ENCODE measurements around the gene LRRC59.
"Not testable (repeated sequence)": the region's sequence is repeated elsewhere in the genome, so short reads cannot be mapped to it uniquely, and the experiment has no call there.

The LRRC59 gene

DNA sequence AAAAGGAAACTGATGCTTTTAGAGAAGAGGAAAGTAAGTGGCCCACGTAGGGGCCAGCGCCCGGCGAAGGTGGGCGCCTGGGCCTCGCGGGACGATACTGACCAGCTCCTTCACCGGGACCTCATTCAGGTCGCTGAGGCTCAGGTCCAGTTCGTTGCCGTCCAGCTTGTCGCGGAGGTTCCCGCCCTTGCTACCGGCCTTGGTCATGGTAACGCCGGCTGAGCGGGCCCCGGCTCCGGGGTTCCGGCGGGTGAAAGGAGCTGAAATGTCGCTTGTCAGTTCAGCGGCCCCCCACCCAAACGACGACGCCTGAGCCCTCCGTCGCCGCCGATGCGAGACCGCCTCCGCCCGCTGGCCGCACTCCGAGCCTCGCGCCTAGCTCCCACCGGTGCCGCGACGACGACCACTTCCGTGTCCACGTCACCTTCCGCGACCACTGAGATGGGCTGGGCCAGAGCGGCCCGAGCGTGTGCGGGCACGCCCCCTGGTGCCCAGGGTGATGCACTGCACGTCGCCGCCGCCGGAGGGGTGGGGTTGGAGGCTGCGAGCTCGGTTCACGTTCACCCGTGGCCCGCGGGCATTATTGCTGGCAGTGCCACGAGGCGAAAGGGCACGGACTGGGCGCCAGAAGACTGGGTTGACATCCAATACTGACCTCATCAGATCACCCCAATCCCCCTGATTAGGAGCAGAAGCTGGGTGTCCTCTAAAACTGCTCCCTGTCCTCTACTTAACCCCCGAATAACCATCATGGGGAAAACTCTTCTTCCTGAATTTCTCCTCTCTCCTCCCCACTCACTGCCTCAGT lies at the start of gene LRRC59:
LRRC59 (minus strand) TSS at position 413 of the 808 bp plus-strand sequence; CDS start at position 207, 206 bp downstream.
- ATAC-seq, result peak; percentile 97 to 98

DNA sequence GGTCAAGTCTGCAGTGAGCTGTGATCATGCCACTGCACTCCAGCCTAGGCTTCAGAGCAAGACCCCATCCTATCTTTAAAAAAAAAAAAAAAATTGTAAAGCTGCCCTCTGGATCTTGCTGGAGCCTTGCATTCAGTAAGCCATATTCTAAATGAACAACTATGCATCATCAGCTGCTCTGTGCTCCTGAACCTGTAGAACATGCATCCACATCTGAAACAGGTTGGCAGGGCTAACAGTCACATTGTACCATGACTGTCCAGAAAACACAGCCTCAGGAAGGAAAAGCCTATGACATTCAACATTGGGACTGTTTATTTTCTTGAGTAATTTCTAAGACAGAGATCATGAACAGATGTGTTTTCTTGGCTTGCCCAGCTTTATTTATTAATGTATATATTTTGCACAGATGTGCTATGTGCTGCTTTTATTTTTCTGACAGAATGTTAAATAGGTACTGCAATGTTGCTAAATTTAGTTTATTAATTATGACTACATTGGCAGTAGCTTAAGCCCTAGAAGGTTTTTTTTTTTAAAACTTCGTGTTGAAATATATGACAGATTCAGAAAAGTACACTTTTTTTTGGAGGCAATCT lies 48.5 kb upstream of the LRRC59 start:
- no peak for ATAC-seq

DNA sequence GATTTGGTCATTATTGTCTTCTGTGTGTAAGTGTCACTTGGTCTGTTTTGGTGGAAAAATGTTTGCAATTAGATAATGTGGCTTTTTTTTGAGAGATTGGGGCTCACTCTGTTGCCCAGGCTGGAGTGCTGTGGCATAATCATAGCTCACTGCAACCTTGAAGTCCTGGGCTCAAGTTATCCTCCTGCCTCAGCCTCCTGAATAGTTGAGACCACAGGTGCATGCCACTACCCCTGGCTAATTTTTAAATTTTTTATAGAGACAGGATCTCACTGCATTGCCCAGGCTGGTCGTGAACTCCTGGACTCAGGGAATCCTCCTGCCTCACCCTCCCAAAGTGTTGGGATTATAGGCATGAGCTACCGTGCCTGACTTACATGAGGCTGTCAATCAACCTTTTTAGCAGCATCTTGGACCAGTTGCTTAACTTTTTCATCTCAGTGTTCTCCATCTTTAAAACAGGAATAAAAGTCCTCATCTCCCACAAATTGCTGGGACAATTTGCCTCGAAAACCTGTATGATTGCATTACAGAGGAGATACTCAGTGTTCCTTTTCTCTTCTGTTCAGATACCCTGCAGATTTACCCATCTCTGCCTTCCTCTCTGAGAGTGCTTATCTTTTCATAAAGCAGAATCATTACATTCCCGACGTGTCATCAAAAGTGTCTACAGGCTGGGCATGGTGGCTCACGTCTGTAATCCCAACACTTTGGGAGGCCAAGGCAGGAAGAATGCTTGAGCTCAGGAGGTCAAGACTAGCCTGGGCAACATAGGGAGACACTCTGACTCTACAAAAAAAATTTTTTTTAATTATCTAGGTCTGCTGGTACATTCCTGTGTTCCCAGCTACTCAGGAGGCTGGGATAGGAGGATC lies 47.8 kb upstream of the LRRC59 start:
- no peak for ATAC-seq

DNA sequence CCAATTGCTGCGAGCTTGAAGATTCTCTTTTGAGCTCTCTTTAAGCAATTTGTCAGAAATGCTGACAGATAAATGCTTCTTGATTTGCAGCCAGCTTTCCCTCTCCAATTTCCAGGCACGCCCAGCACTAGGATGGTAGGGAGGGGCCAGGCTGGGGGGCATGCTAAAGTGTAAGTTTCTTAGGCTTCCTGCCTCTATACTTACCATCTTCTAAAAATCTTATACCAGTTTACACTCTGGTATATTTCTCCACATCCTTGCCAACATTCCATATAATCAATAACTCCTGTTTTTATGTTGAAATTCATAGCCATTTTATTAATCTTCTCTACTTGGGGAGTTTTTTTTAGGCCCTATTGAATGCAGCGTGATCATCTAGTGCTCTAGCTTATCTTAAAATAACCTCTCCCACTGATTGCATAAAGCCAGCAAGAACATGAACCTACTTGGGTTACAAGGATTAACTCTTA lies 46.2 kb upstream of the LRRC59 start:
- no peak for ATAC-seq

DNA sequence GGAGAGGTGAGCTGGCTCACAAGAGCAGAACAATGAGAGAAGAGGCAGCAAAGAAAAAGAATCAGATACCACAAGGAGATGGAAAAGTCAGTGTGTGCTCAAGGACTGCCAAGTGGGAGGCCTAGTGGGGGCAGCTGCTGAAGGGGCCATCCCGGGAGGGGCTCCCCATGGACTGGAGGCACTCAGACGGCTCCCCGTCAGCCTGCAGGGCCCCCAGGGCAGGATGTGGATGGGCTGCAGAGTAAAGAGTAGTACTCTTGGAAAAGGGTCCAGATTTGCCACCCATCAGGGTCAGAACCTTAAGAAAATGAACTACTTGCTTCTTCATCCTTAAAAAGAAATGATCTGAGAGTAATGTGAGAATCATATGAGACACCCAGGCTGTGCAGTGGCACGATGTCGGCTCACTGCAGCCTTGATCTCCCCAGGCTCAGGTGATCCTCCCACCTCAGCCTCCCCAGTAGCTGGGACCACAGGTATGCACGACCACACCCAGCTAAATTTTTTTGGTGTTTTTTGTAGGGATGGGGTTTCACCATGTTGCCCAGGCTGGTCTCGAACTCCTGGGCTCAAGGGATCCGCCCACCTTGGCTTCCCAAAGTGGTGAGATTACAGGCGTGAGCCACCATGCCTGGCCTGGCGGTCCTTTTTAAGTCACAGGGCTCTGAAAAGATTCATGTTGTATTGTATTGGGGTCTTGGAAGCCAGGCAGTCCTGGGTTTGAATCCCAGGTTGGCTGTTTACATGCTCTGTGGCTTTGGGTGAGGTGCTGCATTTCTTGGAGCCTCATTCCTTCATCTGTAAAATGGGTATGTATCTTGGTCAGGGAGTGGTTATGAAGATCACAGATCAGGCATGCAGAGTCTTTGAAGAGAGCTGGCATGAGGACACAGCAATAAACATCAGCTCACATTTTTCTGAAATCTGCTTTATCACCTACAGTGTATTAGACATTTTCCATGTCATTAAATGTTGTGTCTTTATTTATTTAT lies 43.8 kb upstream of the LRRC59 start:
- no peak for ATAC-seq

DNA sequence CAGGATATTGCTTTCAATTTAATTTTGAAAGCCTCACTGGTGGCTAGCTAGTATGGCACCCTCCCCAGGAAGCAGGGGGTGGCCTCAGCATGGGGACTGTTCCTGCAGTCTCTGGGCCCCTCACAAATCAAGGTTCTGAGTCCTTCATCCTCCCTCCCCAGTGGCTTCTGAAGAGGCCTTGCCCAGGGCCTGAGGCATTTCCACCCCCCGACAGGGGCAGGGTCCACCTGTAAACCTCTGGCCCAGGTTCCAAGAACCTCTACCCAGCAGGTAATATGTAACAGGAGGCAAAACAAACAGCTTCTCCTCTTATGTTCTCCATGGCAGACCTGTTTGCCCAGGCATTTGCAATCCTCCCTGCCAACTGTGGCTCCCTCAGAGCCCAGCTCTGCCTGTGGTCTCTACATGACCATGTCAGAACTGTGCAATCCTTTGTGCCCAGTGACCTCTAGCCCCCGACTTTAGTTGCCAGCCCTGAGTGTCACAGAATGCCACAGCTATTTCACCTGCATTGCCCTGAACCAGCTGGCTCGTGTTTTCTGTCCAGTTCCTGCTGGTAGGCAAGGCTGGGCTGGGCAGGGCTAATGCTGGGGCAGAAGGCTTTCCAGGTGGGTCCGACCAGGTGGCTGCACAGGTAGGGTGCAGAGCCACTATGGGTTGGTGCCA lies 43.0 kb upstream of the LRRC59 start:
- no peak for ATAC-seq

DNA sequence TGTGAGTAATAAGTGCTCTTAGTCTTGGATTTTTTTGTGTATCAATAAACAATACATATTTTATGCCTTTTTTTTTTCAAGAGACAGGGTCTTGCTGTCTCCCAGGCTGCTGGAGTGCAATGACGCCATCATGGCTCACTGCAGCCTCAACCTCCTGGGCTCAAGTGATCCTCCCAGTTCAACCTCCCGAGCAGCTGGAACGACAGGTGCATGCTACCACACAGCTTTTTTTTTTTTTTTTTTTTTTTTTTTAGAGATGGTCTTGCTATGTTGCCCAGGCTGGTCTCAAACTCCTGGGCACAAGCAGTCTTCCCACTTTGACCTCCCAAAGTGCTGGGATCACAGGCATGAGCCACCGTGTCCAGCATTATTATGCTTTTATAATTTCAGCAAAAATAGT lies 41.7 kb upstream of the LRRC59 start:
- no peak for ATAC-seq

DNA sequence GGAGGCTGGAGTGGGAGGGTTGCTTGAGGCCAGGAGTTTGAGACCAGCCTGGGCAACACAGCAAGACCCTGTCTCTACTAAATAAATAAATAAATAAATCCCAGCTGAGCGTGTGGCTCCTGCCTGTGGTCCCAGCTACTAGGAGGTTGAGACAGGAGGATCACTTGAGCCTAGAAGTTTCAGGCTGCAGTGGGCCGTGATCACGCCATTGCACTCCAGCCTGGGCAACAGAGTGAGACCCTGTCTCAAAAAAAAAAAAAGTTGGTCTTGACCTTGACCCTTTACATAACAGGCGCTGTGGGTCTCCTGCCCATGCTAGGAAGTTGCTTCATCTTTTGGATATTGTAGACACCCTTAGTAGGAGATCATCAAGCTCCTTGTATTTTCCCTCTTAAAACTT lies 40.1 kb upstream of the LRRC59 start:
- no peak for ATAC-seq

DNA sequence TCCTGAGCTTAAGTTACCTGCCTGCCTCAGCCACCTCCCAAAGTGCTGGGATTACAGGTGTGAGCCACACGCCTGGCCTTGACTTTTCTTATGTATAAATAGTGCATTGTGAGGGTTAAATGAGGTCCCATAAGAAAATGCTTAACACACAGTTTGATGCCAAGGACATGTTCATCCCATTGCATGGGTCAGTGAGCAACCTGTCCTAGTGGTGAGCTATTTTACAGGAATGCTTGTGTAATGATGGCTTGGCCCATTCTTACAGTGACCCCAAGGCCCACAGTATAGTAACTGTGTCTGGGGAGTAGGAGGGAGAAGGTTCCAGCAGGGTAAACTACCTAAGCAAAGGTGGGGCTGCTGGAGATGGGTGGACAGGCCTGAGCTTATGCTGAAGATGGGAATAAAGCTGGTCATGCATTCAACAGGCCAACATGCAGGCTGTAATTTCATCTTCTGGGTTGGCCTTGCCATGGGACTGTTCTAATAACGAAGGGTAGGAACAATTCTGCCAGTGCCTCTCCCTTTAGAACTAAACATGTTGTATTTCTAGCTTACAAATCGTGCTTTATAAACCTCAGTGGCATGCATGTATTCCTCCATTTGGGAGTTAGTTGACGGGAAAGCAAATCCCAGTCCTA lies 34.9 kb upstream of the LRRC59 start:
- ATAC-seq, result no peak

DNA sequence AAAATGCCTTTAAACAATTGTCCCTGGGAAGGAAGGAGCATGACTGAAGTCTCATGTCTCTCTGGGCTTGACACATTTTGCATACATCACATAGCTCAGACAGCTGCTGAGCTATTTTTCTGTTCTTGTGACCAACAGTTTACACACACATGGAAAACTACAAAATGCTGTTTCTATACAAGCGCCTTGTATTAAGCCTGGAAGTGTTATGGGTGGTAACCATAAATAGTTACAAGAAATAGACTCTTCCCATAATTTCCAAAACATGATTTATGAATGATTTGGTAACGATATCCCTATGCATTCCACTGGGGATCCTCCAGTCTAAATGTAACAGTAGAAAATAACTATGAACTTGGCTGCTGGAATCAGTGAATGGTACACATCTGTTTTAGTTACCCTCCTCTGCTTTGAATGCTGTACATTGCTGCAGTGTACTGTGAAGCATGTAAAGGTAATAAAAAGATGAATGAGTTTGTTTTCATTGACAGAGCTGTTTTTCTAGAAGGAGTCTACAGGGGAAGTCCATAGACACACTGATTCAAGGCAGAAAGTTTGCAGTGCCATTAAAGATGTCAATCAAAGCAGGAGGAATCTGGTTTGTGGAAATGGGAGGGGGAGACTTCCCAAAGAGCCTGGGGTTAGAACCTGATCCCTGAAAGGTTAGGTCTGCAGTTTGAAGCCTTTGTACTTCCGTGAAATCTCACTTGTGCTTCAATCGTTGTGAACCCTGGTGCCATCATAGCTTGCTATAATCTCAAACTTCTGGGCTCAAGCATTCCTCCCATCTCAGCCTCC lies 33.7 kb upstream of the LRRC59 start:
- no peak for ATAC-seq

DNA sequence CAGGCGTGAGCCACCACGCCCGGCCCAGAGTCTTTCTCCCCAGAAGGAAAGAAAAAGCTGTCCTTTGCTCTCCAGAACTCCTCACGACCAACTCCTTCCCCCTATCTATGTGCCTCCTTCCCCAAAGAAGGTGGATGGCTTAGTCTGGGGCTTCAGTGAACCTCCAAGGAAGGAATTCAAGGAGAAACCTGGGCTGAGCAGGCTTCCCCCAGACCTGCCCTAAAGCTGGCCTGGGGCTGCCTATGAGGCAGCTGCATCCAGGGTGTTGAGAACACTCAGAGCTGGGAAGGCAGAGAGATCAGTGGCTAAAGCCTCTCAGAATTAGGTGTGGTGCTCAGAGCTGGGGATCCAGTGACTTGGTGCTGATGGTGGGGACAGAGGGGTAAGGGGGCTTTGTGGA lies 32.5 kb upstream of the LRRC59 start:
- no peak for ATAC-seq

DNA sequence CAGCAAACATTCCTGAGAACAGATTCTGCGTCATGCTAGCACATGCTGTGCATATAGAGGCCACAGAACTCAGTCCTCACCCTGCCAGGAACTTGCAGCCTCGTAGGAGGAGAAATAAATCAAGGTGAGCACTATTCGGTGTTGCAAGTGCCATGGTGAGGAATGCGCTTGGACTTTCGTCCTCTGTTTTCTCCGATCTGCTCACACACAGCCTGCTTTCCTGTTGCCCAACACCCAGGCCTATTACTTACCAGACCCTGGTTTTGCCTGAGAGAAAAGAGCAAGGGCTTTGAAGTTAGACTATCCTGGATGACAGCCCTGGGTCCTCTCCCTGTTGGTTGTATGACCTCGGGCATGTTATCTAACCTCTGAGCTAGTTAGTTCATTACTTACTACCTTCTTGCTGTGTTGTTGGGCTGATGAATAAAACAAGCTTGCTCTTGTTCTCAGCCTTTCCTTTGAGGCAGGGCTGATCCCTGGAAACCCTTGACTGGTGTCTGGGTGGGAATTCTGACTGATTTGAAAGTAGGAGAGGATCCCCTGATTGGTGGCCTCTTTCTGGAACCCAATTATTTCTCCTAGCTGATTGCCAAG lies 31.6 kb upstream of the LRRC59 start:
- ATAC-seq, result no peak

DNA sequence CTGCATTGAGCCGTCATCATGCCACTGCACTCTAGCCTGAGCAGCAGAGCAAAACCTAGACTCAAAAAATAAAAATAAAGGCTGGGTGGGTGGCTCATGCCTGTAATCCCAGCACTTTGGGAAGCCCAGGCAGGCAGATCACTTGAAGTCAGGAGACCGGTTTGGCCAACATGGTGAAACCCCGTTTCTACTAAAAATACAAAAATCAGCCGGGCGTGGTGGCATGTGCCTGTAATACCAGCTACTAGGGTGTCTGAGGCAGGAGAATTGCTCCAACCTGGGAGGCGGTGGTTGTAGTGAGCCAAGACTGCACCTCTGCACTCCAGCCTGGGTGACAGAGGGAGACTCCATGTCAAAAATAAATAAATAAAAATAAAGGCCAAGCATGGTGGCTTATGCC lies 30.8 kb upstream of the LRRC59 start:
- not testable (repeated sequence) for ATAC-seq

DNA sequence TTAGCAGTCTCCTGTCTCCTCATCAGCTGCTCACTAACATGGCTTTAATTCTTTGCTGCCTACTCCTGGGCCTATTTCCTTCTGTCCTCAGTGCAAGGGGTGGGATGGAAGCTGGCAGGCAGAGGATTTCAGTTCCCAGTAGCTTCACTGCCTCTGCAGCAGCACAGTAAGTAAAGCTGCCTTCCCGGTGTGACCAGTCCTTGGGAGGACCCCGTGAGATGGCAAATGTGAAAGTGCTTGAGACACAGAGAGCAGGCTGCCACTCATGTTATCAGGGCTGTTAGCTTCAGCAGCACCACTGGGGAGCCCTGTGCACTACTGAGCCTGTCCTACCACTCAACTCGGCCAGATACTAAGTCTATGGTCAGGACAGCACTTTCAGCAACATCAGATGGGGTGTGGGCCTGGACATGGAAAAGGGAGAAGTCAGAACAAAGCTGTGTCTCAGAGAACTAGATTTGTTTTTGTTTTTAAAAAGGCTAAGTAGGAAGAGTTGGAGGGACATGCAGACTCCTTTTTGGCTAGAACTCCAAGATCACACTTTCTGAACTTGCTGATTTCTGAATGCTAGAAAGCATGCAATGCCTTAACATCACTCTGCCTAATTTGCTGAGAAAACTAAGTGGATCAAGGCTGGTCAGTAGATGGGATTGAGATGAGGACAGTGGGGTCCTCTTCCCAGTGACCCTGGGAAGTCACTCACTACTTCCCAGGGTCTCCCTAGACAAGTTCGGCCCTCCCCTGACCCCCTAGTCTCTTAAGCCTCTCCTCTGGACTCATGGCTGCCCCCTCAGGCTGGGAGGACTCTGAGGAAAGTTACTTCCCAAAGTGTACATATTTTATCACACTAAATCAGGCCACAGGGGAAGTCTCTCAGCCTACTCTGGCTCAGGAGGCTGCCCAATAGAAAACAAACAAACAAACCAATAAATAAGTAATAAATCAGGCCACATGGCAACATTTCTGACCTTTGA lies 29.8 kb upstream of the LRRC59 start:
- peak; percentile 42 to 48 for ATAC-seq

DNA sequence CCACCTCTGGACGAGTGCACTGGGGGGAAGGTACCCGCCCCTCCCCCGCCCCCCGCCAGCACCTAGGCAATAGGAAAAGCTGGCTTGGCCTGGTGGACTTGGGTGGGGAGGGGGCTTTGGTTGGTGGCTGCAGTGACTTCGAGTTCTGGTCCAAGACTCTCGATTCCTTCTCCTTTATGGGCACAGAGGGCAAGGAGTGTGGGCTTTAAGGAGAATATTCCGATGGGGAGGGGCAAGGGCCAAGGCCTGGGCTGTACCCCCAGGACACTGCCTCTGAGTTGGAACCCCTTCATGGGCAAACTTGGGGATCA lies 29.1 kb upstream of the LRRC59 start:
- no peak for ATAC-seq

DNA sequence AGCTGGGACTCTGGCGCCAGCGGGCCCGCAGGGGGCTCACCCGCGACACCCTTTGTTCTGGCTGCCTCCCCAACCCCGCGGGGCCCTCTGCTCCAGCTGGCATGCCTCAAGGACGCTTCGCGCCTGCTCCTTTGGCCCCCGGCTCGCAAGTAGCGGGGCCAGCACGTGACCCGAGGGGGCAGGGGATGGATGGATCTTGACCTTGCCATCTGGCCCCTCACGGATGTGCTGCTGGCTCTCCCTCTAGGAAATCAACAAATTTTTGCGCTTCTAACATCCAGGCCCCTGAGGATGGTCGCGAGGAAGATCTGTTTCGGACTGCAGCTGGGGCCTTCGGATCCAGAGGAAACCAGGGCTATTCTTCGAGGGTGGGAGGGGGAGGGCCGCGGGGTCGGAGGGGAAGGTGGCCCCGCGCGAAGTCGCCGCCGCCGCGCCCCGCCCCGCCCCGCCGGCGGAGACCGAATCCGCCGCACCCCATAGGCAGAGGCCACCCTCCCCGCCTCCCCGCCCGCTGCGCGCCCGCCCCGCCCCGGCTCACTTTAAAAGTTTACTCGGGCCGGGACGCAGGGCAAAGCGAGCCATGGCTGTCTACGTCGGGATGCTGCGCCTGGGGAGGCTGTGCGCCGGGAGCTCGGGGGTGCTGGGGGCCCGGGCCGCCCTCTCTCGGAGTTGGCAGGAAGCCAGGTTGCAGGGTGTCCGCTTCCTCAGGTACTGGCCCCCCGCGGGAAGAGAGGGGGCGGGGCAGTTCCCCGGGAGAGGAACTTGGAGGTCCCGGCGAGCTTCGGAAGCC lies 28.6 kb upstream of the LRRC59 start, which contains the start of gene ACSF2:
ACSF2 (plus strand) TSS at position 537 of the 790 bp plus-strand sequence; CDS start at position 581, 44 bp downstream.
- peak; percentile 83 to 84 for ATAC-seq

DNA sequence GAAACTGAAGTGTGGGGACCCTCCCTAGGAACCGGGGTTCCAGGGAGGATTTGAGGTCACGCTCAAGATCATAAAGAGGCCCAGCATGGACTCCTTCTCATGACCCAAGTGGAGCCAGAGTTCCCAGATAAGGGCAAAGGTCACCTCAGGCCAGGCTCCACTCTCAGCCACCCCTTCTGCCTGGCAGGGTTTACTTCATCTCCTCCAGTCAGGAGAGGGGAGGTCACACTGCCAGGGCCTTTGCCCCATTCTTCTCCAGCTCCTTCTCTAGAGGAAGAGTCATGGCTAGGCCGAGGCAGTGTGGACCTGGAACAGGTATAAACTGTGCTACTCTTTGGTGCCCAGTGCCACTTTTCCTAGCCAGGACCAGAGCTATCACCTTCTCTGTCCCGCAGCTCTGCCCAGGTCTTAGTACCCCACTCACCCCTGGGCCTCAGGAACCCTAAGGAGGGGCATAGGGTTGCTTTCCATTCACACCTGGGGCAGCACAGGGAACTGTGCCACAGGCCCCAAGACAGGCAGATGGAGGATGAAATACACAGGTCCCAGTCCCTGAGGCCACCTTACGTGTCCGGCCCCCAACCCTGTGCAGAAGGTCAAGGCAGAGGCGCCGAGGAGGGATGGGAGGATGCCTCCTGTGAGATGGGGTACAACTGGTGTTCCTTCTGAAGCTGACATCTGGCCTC lies 27.8 kb upstream of the LRRC59 start:
- no peak for ATAC-seq
